Prostate gland (tissue), 2 donors: Measurements from ENCODE around the gene ING1. TPM values are rescaled to one million over a fixed set of nuclear protein-coding genes. Genes with fewer than 3 reads are reported as not detected.

Experiments used
- DNase-seq: peaks from one replicate; pipeline ENCODE4 v3.0.0-alpha.2; 2019; ENCODE audit warnings: low spot score
- H3K27ac ChIP-seq, 2 donors: fragments of 200-600 bp; sonication (generic); 2 replicates each; pipeline ENCODE4 v1.5.1; 2017 to 2019
- H3K27me3 ChIP-seq: fragments of 200-600 bp; sonication (generic); replicated peaks from 2 replicates; pipeline ENCODE4 v1.5.1; 2019; ENCODE audit not compliant: insufficient read depth
- H3K36me3 ChIP-seq, 2 donors: fragments of 200-600 bp; sonication (generic); 1 replicate in 1 of 2; 2 replicates in 1 of 2; pipeline versions ENCODE4 v1.5.1 to v1.8.1; 2017 to 2019
- H3K4me1 ChIP-seq: fragments of 200-600 bp; sonication (generic); replicated peaks from 2 replicates; pipeline ENCODE4 v1.5.1; 2019
- H3K4me3 ChIP-seq, 2 donors: fragments of 200-600 bp; sonication (generic); 2 replicates each; pipeline ENCODE4 v1.5.1; 2017 to 2019
- H3K9me3 ChIP-seq: fragments of 200-600 bp; sonication (generic); 2 replicates; pipeline ENCODE4 v1.5.1; 2017
- POLR2A ChIP-seq: fragments of 450-650 bp; IDR thresholded peaks from one replicate; pipeline ENCODE4 v1.6.1; 2016; ENCODE audit warnings: antibody characterized with exemption, mild to moderate bottlenecking
- POLR2AphosphoS5 ChIP-seq: sonication (generic); formaldehyde crosslinking; IDR thresholded peaks from one replicate; pipeline ENCODE4 v1.6.1; 2017; ENCODE audit warnings: antibody characterized with exemption
- WGBS: methylation state at CpG from one replicate; pipeline ENCODE4 v1.1.5; 2018; 5-methylcytosine and 5-hydroxymethylcytosine counted together
- intact Hi-C: fragments of 100-400 bp; cut with DNase I; formaldehyde crosslinking; loops from one replicate; pipeline ENCODE4 v1.14.2; 2022
- total RNA-seq, 2 donors: library from RNA; depleted of rRNA; stranded (reverse); fragments of >200 nt; gene quantifications; one replicate each; pipeline ENCODE4 v1.1.0, GENCODE V29; 2016
- TF ChIP-seq, protein P1 (sequence below), 4 experiments: fragments of 200-600 bp in 2 of 4; fragments of 450-650 bp in 2 of 4; sonication (generic) in 2 of 4; IDR thresholded peaks; 1 replicate in 3 of 4; 2 replicates in 1 of 4; pipeline ENCODE4 v1.5.1; 2016 to 2019; ENCODE audit warnings: antibody characterized with exemption in 4 of 4, mild to moderate bottlenecking in 2 of 4, moderate library complexity in 2 of 4

ING1 gene
- total RNA-seq, 2 donors from 2014 or later = 19.1 to 38.3 TPM

DNA sequence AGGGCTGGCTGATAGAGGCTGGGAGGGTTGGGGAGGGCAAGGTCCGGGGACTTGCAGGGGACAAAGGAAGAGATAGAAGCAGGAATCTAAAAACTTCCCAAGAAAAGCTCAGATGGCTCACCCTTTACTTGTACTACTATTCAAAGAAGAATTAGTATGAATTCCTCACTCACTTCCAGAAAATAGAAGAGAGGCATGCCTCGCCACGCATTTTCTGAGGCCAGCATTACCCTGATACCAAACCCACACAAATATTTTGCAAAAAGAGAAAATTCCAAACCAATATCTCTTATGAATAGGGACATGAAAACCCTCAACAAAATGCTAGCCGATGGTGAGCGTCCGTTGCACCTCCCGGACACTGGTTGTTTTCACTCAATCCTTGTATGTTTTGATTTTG lies 54.0 kb downstream of the ING1 start:
- Histone ChIP-seq H3K36me3 (no peaks in the 10 kb centered on the region), H3K4me3 (no peak overlapping the region), H3K9me3 (no peaks in the 10 kb centered on the region), H3K4me1 (no peaks in the 10 kb centered on the region), H3K27ac (no peak overlapping the region), H3K27me3 (no peaks in the 10 kb centered on the region)
- WGBS = 92% methylated on average over 7 of the region's 7 CpGs
- intact Hi-C loops = no loop called here
- DNase-seq = no peak
- TF ChIP-seq POLR2A (no peak), POLR2AphosphoS5 (no peak)

DNA sequence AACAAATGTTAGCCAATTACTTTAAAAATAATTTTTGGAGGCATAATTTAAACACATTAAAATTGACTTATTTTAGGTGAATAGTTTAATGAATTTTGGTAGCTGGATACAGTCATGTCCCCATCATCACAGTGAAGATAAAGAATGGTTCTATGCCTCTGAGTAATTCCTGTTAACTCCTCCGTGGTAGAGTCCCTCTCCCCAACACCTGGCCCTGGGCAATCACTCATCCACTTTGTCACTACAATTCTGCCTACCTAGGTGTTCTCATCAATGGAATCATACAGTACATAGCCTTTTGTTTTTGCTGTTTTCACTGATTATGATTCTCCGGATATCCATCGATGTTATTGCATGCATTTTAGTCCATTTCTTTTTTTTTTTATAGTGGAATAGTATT lies 55.6 kb downstream of the ING1 start:
- Histone ChIP-seq H3K27me3 (no peaks in the 10 kb centered on the region), H3K9me3 (no peaks in the 10 kb centered on the region), H3K27ac (no peak overlapping the region), H3K4me3 (no peak overlapping the region), H3K36me3 (no peaks in the 10 kb centered on the region), H3K4me1 (no peaks in the 10 kb centered on the region)
- 71% methylated on average over 3 of the region's 3 CpGs for WGBS
- intact Hi-C loops = no loop called here
- DNase-seq = no peak
- TF ChIP-seq, protein P1, sequence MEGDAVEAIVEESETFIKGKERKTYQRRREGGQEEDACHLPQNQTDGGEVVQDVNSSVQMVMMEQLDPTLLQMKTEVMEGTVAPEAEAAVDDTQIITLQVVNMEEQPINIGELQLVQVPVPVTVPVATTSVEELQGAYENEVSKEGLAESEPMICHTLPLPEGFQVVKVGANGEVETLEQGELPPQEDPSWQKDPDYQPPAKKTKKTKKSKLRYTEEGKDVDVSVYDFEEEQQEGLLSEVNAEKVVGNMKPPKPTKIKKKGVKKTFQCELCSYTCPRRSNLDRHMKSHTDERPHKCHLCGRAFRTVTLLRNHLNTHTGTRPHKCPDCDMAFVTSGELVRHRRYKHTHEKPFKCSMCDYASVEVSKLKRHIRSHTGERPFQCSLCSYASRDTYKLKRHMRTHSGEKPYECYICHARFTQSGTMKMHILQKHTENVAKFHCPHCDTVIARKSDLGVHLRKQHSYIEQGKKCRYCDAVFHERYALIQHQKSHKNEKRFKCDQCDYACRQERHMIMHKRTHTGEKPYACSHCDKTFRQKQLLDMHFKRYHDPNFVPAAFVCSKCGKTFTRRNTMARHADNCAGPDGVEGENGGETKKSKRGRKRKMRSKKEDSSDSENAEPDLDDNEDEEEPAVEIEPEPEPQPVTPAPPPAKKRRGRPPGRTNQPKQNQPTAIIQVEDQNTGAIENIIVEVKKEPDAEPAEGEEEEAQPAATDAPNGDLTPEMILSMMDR (IDR thresholded peaks at IDR 0.05) = no peak
- no peak for TF ChIP-seq POLR2A
- TF ChIP-seq POLR2AphosphoS5 = no peak

DNA sequence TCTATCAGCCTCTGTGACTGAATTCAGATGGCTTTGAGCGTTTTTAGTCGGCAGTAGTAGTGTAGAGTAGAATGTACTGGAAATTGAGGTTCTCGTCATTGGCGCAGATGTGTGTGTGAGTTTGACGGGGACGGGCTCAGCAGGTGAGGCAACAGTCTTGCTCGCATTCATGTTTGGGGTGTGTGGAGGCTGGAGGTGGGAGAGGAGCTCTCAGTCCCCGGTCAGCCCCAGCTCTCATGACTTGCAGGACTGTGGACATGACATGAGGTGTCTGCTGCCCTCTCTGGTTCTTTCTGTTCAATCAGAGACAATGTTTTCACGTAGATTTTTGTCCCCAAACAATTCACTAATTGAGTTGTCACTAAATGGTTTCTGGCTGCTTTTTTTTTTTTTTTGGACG lies 57.2 kb downstream of the ING1 start:
- no peak overlapping the region for H3K4me3 ChIP-seq
- H3K9me3 ChIP-seq = no peaks in the 10 kb centered on the region
- TF ChIP-seq POLR2A (no peak), POLR2AphosphoS5 (no peak)
- TF ChIP-seq, protein P1 (IDR thresholded peaks at IDR 0.05) = no peak
- intact Hi-C loops = no loop called here
- H3K36me3 ChIP-seq = no peaks in the 10 kb centered on the region
- H3K27me3 ChIP-seq = no peaks in the 10 kb centered on the region
- no peak overlapping the region for H3K27ac ChIP-seq
- no peaks in the 10 kb centered on the region for H3K4me1 ChIP-seq
- DNase-seq = no peak
- 75% methylated on average over 10 of the region's 10 CpGs for WGBS

DNA sequence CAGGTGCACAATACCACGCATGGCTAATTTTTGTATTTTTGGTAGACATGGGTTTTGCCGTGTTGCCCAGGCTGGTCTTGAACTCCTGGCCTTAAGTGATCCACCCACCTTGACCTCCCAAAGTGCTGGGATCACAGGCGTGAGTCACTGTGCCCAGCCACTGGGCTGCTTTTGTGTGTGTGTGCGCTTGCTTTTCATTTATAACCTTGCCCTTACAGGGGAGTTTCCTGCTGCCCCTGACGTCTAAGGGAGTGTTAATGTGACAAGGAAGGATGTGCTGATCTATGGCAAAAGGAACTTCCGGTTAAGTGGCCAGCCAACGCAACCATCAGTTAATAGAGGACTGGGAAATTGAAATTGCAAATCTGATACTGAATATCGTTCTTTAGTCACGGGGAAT lies 57.7 kb downstream of the ING1 start:
- H3K27me3 ChIP-seq = no peaks in the 10 kb centered on the region
- WGBS = 63% methylated on average over 9 of the region's 9 CpGs
- H3K27ac ChIP-seq = no peak overlapping the region
- no peaks in the 10 kb centered on the region for H3K9me3 ChIP-seq
- TF ChIP-seq POLR2AphosphoS5 = no peak
- TF ChIP-seq, protein P1 (IDR thresholded peaks at IDR 0.05) = no peak
- TF ChIP-seq POLR2A = no peak
- H3K36me3 ChIP-seq = no peaks in the 10 kb centered on the region
- H3K4me3 ChIP-seq = no peak overlapping the region
- intact Hi-C loops = no loop called here
- no peaks in the 10 kb centered on the region for H3K4me1 ChIP-seq
- DNase-seq = no peak

DNA sequence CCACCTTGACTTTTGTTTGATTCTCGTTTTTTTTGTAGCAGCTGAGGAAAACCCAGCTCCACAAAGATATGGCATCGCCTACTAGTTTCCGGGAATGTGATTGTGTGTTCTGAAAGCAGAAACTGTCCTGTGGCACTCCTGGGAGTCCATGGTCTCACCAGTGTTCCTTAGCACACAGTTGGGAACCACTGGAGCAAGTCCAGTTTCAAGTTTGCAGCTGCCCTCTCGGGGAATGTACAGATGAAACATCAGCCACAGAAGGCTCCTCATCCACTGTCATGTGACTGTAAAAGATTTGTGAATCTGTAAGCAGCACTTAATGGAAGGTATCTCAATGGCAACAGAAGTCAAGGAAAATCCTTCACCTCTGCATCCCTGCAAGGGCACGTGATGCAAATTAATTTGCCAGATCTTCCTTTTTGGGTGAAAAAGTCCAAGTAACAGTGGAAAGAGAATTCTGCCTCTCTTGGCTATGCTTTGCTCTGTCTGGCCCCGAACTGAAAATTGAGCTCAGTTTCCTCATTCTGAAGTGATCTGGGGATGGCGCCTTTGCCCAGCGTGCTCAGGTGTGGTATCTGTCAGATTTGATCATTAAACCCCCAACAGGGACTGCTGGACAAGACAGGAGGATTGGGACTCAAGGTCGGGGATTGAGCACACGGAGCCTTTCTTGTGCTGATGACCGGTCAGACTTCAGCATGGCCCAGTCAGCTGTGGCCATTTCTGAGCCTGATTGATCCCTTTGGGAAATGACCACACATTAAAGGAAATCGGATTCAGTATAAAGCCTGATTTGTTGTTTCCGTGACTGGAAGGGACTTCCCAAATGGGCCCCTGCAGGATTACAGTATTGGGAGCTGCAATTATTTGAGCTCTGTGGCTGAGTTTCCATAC lies 58.8 kb downstream of the ING1 start:
- no peak overlapping the region for H3K27ac ChIP-seq
- no peak for DNase-seq
- intact Hi-C loops = no loop called here
- H3K4me3 ChIP-seq = no peak overlapping the region
- WGBS = 85% methylated on average over 13 of the region's 13 CpGs
- no peaks in the 10 kb centered on the region for H3K36me3 ChIP-seq
- H3K27me3 ChIP-seq = no peaks in the 10 kb centered on the region
- H3K4me1 ChIP-seq = no peaks in the 10 kb centered on the region
- no peaks in the 10 kb centered on the region for H3K9me3 ChIP-seq
- TF ChIP-seq POLR2A = no peak
- TF ChIP-seq, protein P1 (IDR thresholded peaks at IDR 0.05) = no peak
- TF ChIP-seq POLR2AphosphoS5 = no peak

Other genes starting within 250 kb of the ING1 start
- gene RAB20, start 152.0 kb upstream of the ING1 start, total RNA-seq = 10 to 100 TPM; 24.0 to 42.1 TPM
- gene NAXD, start 98.2 kb upstream of the ING1 start, total RNA-seq = 10 to 100 TPM; 36.2 to 71.6 TPM
- gene CARS2, start 7.6 kb upstream of the ING1 start, total RNA-seq = 10 to 100 TPM; 40.5 to 85.5 TPM
- 100 to 1,000 TPM in 1 of 2 donors, 10 to 100 TPM in 1; 99.9 to 155 TPM for gene ANKRD10, start 201.4 kb downstream of the ING1 start, total RNA-seq